WTC11 (cell line): Measurements from ENCODE around the gene ETV1.

Source experiments
- CREM ChIP-seq: sonication (generic); formaldehyde crosslinking; IDR thresholded peaks from 2 replicates; pipeline ENCODE4 v1.8.1; 2022; ENCODE audit warnings: mild to moderate bottlenecking, missing genetic modification reagents, moderate library complexity
- ESRRA ChIP-seq: sonication (generic); formaldehyde crosslinking; IDR thresholded peaks from 2 replicates; pipeline ENCODE4 v1.8.1; 2022; ENCODE audit warnings: mild to moderate bottlenecking, missing genetic modification reagents, borderline replicate concordance
- ETV6 ChIP-seq: sonication (generic); formaldehyde crosslinking; IDR thresholded peaks from 2 replicates; pipeline ENCODE4 v1.8.1; 2022; ENCODE audit warnings: mild to moderate bottlenecking, missing genetic modification reagents
- FOXP1 ChIP-seq: sonication (generic); formaldehyde crosslinking; IDR thresholded peaks from 2 replicates; pipeline ENCODE4 v1.8.0; 2022; ENCODE audit warnings: missing genetic modification reagents, mild to moderate bottlenecking, moderate library complexity, borderline replicate concordance
- TEAD1 ChIP-seq: sonication (generic); formaldehyde crosslinking; IDR thresholded peaks from 2 replicates; pipeline ENCODE4 v1.8.0; 2022; ENCODE audit warnings: mild to moderate bottlenecking, missing genetic modification reagents
- TF ChIP-seq, protein P1 (sequence below): sonication (generic); formaldehyde crosslinking; IDR thresholded peaks from 2 replicates; pipeline ENCODE4 v1.8.0; 2022; ENCODE audit warnings: mild to moderate bottlenecking, missing genetic modification reagents
- TF ChIP-seq, protein P2 (sequence below): sonication (generic); formaldehyde crosslinking; IDR thresholded peaks from 2 replicates; pipeline ENCODE4 v1.8.0; 2022; ENCODE audit warnings: mild to moderate bottlenecking, missing genetic modification reagents
- TF ChIP-seq, protein P3 (sequence below): fragments of 200-600 bp; IDR thresholded peaks from 2 replicates; pipeline ENCODE4 v1.8.0; 2022; ENCODE audit warnings: antibody characterized with exemption
- TF ChIP-seq, protein P4 (sequence below): sonication (generic); formaldehyde crosslinking; IDR thresholded peaks from 2 replicates; pipeline ENCODE4 v1.8.0; 2023; ENCODE audit warnings: missing genetic modification reagents
- TF ChIP-seq, protein P5 (sequence below): sonication (generic); formaldehyde crosslinking; IDR thresholded peaks from 2 replicates; pipeline ENCODE4 v1.8.1; 2022; ENCODE audit warnings: low read depth, missing genetic modification reagents, borderline replicate concordance
- TF ChIP-seq, protein P6 (sequence below): sonication (generic); formaldehyde crosslinking; IDR thresholded peaks from 2 replicates; pipeline ENCODE4 v1.8.1; 2022; ENCODE audit warnings: mild to moderate bottlenecking, missing genetic modification reagents, moderate library complexity, borderline replicate concordance
- TF ChIP-seq, protein P7 (sequence below): fragments of 250-450 bp; sonication (Bioruptor Pico); IDR thresholded peaks from 2 replicates; pipeline ENCODE4 v2.1.2; 2022; ENCODE audit warnings: mild to moderate bottlenecking, moderate library complexity

DNA sequence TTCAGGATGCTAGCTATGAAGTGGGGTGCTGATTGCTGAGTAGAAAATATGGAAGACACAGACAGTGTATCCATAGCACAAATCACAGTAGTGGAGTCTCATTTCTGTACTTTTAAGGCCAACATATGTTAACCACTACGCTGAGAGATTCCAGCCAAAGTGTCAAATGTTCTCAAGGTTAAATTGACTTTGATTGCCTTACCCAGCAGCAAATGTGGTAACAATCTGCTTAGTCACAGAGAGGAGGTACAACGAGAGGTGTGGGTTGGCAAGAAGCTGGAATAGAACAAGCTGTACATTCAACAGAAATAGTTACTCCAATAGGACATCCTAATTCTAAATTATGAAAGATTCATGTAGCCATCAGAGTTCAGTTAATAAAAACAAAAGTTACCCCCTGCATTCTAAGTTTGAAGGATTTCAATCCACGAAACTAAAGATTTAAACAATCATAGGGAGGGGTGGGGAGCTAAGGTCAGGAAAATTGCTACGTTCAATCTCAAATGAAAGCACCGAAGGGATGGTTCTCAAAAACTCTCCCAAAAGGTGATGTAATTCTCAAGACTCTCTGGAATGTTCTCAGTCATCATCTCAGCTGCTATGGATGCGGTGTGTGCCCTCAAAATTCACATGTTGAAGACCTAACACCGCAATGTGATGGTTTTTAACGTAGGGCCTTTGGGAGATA is 137.0 kb downstream of the ETV1 start:
- TF ChIP-seq FOXP1: no peak
- TF ChIP-seq TEAD1 (CRISPR knock-in tag): no peak
- TF ChIP-seq, protein P1, sequence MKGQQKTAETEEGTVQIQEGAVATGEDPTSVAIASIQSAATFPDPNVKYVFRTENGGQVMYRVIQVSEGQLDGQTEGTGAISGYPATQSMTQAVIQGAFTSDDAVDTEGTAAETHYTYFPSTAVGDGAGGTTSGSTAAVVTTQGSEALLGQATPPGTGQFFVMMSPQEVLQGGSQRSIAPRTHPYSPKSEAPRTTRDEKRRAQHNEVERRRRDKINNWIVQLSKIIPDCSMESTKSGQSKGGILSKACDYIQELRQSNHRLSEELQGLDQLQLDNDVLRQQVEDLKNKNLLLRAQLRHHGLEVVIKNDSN (CRISPR knock-in tag): no peak
- TF ChIP-seq, protein P2, sequence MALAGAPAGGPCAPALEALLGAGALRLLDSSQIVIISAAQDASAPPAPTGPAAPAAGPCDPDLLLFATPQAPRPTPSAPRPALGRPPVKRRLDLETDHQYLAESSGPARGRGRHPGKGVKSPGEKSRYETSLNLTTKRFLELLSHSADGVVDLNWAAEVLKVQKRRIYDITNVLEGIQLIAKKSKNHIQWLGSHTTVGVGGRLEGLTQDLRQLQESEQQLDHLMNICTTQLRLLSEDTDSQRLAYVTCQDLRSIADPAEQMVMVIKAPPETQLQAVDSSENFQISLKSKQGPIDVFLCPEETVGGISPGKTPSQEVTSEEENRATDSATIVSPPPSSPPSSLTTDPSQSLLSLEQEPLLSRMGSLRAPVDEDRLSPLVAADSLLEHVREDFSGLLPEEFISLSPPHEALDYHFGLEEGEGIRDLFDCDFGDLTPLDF (CRISPR knock-in tag): no peak
- TF ChIP-seq, protein P3, sequence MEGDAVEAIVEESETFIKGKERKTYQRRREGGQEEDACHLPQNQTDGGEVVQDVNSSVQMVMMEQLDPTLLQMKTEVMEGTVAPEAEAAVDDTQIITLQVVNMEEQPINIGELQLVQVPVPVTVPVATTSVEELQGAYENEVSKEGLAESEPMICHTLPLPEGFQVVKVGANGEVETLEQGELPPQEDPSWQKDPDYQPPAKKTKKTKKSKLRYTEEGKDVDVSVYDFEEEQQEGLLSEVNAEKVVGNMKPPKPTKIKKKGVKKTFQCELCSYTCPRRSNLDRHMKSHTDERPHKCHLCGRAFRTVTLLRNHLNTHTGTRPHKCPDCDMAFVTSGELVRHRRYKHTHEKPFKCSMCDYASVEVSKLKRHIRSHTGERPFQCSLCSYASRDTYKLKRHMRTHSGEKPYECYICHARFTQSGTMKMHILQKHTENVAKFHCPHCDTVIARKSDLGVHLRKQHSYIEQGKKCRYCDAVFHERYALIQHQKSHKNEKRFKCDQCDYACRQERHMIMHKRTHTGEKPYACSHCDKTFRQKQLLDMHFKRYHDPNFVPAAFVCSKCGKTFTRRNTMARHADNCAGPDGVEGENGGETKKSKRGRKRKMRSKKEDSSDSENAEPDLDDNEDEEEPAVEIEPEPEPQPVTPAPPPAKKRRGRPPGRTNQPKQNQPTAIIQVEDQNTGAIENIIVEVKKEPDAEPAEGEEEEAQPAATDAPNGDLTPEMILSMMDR: no peak
- TF ChIP-seq, protein P4, sequence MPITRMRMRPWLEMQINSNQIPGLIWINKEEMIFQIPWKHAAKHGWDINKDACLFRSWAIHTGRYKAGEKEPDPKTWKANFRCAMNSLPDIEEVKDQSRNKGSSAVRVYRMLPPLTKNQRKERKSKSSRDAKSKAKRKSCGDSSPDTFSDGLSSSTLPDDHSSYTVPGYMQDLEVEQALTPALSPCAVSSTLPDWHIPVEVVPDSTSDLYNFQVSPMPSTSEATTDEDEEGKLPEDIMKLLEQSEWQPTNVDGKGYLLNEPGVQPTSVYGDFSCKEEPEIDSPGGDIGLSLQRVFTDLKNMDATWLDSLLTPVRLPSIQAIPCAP (CRISPR knock-in tag): no peak
- TF ChIP-seq, protein P5, sequence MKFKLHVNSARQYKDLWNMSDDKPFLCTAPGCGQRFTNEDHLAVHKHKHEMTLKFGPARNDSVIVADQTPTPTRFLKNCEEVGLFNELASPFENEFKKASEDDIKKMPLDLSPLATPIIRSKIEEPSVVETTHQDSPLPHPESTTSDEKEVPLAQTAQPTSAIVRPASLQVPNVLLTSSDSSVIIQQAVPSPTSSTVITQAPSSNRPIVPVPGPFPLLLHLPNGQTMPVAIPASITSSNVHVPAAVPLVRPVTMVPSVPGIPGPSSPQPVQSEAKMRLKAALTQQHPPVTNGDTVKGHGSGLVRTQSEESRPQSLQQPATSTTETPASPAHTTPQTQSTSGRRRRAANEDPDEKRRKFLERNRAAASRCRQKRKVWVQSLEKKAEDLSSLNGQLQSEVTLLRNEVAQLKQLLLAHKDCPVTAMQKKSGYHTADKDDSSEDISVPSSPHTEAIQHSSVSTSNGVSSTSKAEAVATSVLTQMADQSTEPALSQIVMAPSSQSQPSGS (CRISPR knock-in tag): no peak
- TF ChIP-seq ETV6 (CRISPR knock-in tag): no peak
- TF ChIP-seq, protein P6, sequence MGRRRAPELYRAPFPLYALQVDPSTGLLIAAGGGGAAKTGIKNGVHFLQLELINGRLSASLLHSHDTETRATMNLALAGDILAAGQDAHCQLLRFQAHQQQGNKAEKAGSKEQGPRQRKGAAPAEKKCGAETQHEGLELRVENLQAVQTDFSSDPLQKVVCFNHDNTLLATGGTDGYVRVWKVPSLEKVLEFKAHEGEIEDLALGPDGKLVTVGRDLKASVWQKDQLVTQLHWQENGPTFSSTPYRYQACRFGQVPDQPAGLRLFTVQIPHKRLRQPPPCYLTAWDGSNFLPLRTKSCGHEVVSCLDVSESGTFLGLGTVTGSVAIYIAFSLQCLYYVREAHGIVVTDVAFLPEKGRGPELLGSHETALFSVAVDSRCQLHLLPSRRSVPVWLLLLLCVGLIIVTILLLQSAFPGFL (CRISPR knock-in tag): no peak
- TF ChIP-seq, protein P7, sequence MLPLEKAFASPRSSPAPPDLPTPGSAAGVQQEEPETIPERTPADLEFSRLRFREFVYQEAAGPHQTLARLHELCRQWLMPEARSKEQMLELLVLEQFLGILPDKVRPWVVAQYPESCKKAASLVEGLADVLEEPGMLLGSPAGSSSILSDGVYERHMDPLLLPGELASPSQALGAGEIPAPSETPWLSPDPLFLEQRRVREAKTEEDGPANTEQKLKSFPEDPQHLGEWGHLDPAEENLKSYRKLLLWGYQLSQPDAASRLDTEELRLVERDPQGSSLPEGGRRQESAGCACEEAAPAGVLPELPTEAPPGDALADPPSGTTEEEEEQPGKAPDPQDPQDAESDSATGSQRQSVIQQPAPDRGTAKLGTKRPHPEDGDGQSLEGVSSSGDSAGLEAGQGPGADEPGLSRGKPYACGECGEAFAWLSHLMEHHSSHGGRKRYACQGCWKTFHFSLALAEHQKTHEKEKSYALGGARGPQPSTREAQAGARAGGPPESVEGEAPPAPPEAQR (CRISPR knock-in tag): no peak
- TF ChIP-seq ESRRA: no peak
- no peak for TF ChIP-seq CREM (CRISPR knock-in tag)
